Measurements from ENCODE around the gene DMPK. TPM values are rescaled to one million over a fixed set of nuclear protein-coding genes. Genes with fewer than 3 reads are reported as not detected.

DMPK gene
- total RNA-seq, 4 donors from 2014 or later, result 19.1 to 237 (median 69.2) TPM

- peak overlapping the region; percentile 64 to 86 (median 80) for H3K4me3 ChIP-seq
- H3K27ac ChIP-seq, result peak overlapping the region; percentile 86 to 98 (median 94)
- TF ChIP-seq EP300 (IDR thresholded peaks at IDR 0.05; ENCODE audit: low read depth) (no peak), CTCF (IDR thresholded peaks at IDR 0.05) (no peak), POLR2AphosphoS5 (IDR thresholded peaks at IDR 0.05) (no peak), POLR2A (IDR thresholded peaks at IDR 0.05) (no peak)
- H3K27me3 ChIP-seq, result no peaks in the 10 kb centered on the region
- H3K9me3 ChIP-seq, result no peaks in the 10 kb centered on the region
- H3K4me1 ChIP-seq, result peaks cover 19 to 50% (median 37%) of the 10 kb centered on the region in 4 donors
- 66% methylated on average over 6 of the region's 17 CpGs; no CpG with 5 or more reads in 1 of the 2 donors for WGBS, 2 donors (ENCODE audit: low coverage in 1 of 2)
- intact Hi-C loops (cut with DNase I; ENCODE audit: low total_unique reads), result loop anchor here (10.0 kb wide), 1 partner anchor 52 kb away; no protein-coding TSS in a partner anchor
- in situ Hi-C loops (cut with MboI; ENCODE audit: low pct_ligation_motif_present in 1 of 4, low pct_unique_long_range_greater_than_20kb in 1 of 4, low sequenced_read_pairs in 3 of 4), result no loop called here
- no peaks in the 10 kb centered on the region for H3K36me3 ChIP-seq
- no peak for DNase-seq
These were observed 15.9 kb downstream of the DMPK start for GRCh38 chr19:45766296-45766868.

- Histone ChIP-seq H3K27ac (peak overlapping the region; percentile 86 to 98 (median 94)), H3K27me3 (no peaks in the 10 kb centered on the region), H3K4me1 (peaks cover 19 to 44% (median 31%) of the 10 kb centered on the region in 4 donors), H3K36me3 (no peaks in the 10 kb centered on the region), H3K9me3 (no peaks in the 10 kb centered on the region), H3K4me3 (no peak overlapping the region)
- 77 to 93% methylated on average over 3 to 22 of the region's 23 CpGs for WGBS, 2 donors (ENCODE audit: low coverage in 1 of 2)
- in situ Hi-C loops (cut with MboI; ENCODE audit: low pct_ligation_motif_present in 1 of 4, low pct_unique_long_range_greater_than_20kb in 1 of 4, low sequenced_read_pairs in 3 of 4) (no loop called here), intact Hi-C loops (cut with DNase I; ENCODE audit: low total_unique reads) (loop anchor here (10.0 kb wide), 1 partner anchor 51 kb away; no protein-coding TSS in a partner anchor)
- no peak for TF ChIP-seq POLR2AphosphoS5 (IDR thresholded peaks at IDR 0.05)
- TF ChIP-seq POLR2A (IDR thresholded peaks at IDR 0.05), result no peak
- TF ChIP-seq CTCF (IDR thresholded peaks at IDR 0.05), result no peak
- TF ChIP-seq EP300 (IDR thresholded peaks at IDR 0.05; ENCODE audit: low read depth), result no peak
- no peak for DNase-seq
These were observed 16.5 kb downstream of the DMPK start for GRCh38 chr19:45765702-45766295.

GRCh38 chr19:45764945-45765701, 17.2 kb downstream of the DMPK start:
- TF ChIP-seq EP300 (IDR thresholded peaks at IDR 0.05; ENCODE audit: low read depth) (no peak), POLR2AphosphoS5 (IDR thresholded peaks at IDR 0.05) (no peak), POLR2A (IDR thresholded peaks at IDR 0.05) (no peak), CTCF (IDR thresholded peaks at IDR 0.05) (no peak)
- Histone ChIP-seq H3K4me3 (no peak overlapping the region), H3K27me3 (no peaks in the 10 kb centered on the region), H3K36me3 (no peaks in the 10 kb centered on the region), H3K27ac (peak overlapping the region; percentile 86 to 98 (median 94)), H3K4me1 (peaks cover 18 to 42% (median 30%) of the 10 kb centered on the region in 4 donors), H3K9me3 (no peaks in the 10 kb centered on the region)
- DNase-seq, result no peak
- intact Hi-C loops (cut with DNase I; ENCODE audit: low total_unique reads) (loop anchor here (10.0 kb wide), 1 partner anchor 50 kb away; no protein-coding TSS in a partner anchor), in situ Hi-C loops (cut with MboI; ENCODE audit: low pct_ligation_motif_present in 1 of 4, low pct_unique_long_range_greater_than_20kb in 1 of 4, low sequenced_read_pairs in 3 of 4) (no loop called here)
- 64 to 80% methylated on average over 1 to 21 of the region's 21 CpGs for WGBS, 2 donors (ENCODE audit: low coverage in 1 of 2)

- 66% methylated on average over 5 of the region's 6 CpGs; no CpG with 5 or more reads in 1 of the 2 donors for WGBS, 2 donors (ENCODE audit: low coverage in 1 of 2)
- H3K27me3 ChIP-seq, result no peaks in the 10 kb centered on the region
- no peaks in the 10 kb centered on the region for H3K36me3 ChIP-seq
- in situ Hi-C loops (cut with MboI; ENCODE audit: low pct_ligation_motif_present in 1 of 4, low pct_unique_long_range_greater_than_20kb in 1 of 4, low sequenced_read_pairs in 3 of 4) (no loop called here), intact Hi-C loops (cut with DNase I; ENCODE audit: low total_unique reads) (loop anchor here (10.0 kb wide), 1 partner anchor 50 kb away; no protein-coding TSS in a partner anchor)
- peaks cover 15 to 42% (median 28%) of the 10 kb centered on the region in 4 donors for H3K4me1 ChIP-seq
- peak overlapping the region; percentile 86 to 98 (median 94) for H3K27ac ChIP-seq
- TF ChIP-seq POLR2A (IDR thresholded peaks at IDR 0.05) (no peak), POLR2AphosphoS5 (IDR thresholded peaks at IDR 0.05) (no peak), EP300 (IDR thresholded peaks at IDR 0.05; ENCODE audit: low read depth) (no peak), CTCF (IDR thresholded peaks at IDR 0.05) (no peak)
- DNase-seq, result no peak
- no peaks in the 10 kb centered on the region for H3K9me3 ChIP-seq
- H3K4me3 ChIP-seq, result no peak overlapping the region
These were observed 17.8 kb downstream of the DMPK start for GRCh38 chr19:45764475-45764874.

All from transverse colon (tissue), 4 donors.